SK-N-SH (cell line): ENCODE measurements around the gene MYBBP1A.

Source experiments
- CTCF ChIP-seq: fragments of 200-600 bp; sonication (generic); IDR thresholded peaks from 2 replicates; pipeline ENCODE4 v1.6.1; 2017; ENCODE audit warnings: antibody characterized with exemption, mild to moderate bottlenecking, moderate library complexity
- EP300 ChIP-seq, 2 experiments: IDR thresholded peaks; 2 replicates each; pipeline versions ENCODE4 v1.4.0 to v1.6.1; 2012; ENCODE audit warnings: borderline replicate concordance in 1 of 2, low read depth in 1 of 2, low read length in 1 of 2
- EZH2phosphoT487 ChIP-seq: fragments of 200-600 bp; sonication (generic); IDR thresholded peaks from 2 replicates; pipeline ENCODE4 v1.6.1; 2017; ENCODE audit warnings: low read depth, mixed run types, mild to moderate bottlenecking, antibody characterized with exemption, moderate library complexity, borderline replicate concordance
- FOXM1 ChIP-seq: IDR thresholded peaks from 2 replicates; pipeline ENCODE4 v1.4.0; 2012; ENCODE audit warnings: low read depth, mild to moderate bottlenecking
- GABPA ChIP-seq: IDR thresholded peaks from 2 replicates; pipeline ENCODE4 v1.4.0; 2012; ENCODE audit warnings: low read depth, mild to moderate bottlenecking
- MAX ChIP-seq: IDR thresholded peaks from 2 replicates; pipeline ENCODE4 v1.4.0; 2012; ENCODE audit warnings: low read depth
- MEF2A ChIP-seq: IDR thresholded peaks from 2 replicates; pipeline ENCODE4 v1.4.0; 2012; ENCODE audit warnings: low read depth, borderline replicate concordance
- POLR2AphosphoS5 ChIP-seq: IDR thresholded peaks from 2 replicates; pipeline ENCODE4 v1.6.1; 2012; ENCODE audit warnings: low read depth, low read length
- RAD21 ChIP-seq: IDR thresholded peaks from 2 replicates; pipeline ENCODE4 v1.6.1; 2012; ENCODE audit warnings: mild to moderate bottlenecking, low read length
- RXRA ChIP-seq: IDR thresholded peaks from 2 replicates; pipeline ENCODE4 v1.4.0; 2012; ENCODE audit warnings: low read depth, mild to moderate bottlenecking, borderline replicate concordance
- YY1 ChIP-seq: IDR thresholded peaks from 2 replicates; pipeline ENCODE4 v1.4.0; 2012; ENCODE audit warnings: low read depth, mild to moderate bottlenecking
- TF ChIP-seq, protein P1 (sequence below): IDR thresholded peaks from 2 replicates; pipeline ENCODE4 v1.6.1; 2012; ENCODE audit warnings: mild to moderate bottlenecking, low read depth, low read length, moderate library complexity
- TF ChIP-seq, protein P2 (sequence below): fragments of 150-350 bp; IDR thresholded peaks from 2 replicates; pipeline ENCODE4 v1.6.1; 2016; ENCODE audit warnings: mild to moderate bottlenecking, low read depth, low read length
- TF ChIP-seq, protein P3 (sequence below): fragments of 150-350 bp; IDR thresholded peaks from 2 replicates; pipeline ENCODE4 v1.6.1; 2017; ENCODE audit warnings: antibody characterized with exemption, low read length, low read depth, borderline replicate concordance

DNA sequence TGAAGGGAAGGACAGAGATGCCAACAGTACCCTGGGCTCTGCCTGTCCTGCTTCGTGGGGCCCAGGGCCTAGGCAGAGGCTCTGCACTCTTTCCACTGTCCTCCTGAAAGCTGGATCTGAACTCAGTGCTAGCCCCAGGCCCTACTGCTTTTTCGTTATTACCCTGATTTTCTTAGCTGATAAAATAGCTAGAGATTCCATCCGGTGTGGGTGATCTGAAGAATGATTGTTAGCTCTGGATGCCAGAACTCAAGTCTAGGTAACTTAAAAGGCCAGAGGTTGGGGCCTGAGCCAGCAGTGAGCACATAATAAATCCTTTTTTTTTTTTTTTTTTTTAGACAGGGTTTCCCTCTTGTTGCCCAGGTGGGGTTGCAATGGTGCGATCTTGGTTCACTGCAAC is 1.8 kb upstream of the MYBBP1A start:
- TF ChIP-seq RAD21: no peak
- no peak for TF ChIP-seq RXRA
- TF ChIP-seq CTCF: no peak
- no peak for TF ChIP-seq MAX
- TF ChIP-seq FOXM1: no peak
- no peak for TF ChIP-seq EZH2phosphoT487
- no peak for TF ChIP-seq POLR2AphosphoS5
- no peak for TF ChIP-seq MEF2A
- TF ChIP-seq, protein P1, sequence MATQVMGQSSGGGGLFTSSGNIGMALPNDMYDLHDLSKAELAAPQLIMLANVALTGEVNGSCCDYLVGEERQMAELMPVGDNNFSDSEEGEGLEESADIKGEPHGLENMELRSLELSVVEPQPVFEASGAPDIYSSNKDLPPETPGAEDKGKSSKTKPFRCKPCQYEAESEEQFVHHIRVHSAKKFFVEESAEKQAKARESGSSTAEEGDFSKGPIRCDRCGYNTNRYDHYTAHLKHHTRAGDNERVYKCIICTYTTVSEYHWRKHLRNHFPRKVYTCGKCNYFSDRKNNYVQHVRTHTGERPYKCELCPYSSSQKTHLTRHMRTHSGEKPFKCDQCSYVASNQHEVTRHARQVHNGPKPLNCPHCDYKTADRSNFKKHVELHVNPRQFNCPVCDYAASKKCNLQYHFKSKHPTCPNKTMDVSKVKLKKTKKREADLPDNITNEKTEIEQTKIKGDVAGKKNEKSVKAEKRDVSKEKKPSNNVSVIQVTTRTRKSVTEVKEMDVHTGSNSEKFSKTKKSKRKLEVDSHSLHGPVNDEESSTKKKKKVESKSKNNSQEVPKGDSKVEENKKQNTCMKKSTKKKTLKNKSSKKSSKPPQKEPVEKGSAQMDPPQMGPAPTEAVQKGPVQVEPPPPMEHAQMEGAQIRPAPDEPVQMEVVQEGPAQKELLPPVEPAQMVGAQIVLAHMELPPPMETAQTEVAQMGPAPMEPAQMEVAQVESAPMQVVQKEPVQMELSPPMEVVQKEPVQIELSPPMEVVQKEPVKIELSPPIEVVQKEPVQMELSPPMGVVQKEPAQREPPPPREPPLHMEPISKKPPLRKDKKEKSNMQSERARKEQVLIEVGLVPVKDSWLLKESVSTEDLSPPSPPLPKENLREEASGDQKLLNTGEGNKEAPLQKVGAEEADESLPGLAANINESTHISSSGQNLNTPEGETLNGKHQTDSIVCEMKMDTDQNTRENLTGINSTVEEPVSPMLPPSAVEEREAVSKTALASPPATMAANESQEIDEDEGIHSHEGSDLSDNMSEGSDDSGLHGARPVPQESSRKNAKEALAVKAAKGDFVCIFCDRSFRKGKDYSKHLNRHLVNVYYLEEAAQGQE: no peak
- no peak for TF ChIP-seq EP300 (IDR thresholded peaks at IDR 0.05; ENCODE audit: borderline replicate concordance in 1 of 2, low read depth in 1 of 2, low read length in 1 of 2)
- TF ChIP-seq, protein P2, sequence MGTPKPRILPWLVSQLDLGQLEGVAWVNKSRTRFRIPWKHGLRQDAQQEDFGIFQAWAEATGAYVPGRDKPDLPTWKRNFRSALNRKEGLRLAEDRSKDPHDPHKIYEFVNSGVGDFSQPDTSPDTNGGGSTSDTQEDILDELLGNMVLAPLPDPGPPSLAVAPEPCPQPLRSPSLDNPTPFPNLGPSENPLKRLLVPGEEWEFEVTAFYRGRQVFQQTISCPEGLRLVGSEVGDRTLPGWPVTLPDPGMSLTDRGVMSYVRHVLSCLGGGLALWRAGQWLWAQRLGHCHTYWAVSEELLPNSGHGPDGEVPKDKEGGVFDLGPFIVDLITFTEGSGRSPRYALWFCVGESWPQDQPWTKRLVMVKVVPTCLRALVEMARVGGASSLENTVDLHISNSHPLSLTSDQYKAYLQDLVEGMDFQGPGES: no peak
- TF ChIP-seq, protein P3, sequence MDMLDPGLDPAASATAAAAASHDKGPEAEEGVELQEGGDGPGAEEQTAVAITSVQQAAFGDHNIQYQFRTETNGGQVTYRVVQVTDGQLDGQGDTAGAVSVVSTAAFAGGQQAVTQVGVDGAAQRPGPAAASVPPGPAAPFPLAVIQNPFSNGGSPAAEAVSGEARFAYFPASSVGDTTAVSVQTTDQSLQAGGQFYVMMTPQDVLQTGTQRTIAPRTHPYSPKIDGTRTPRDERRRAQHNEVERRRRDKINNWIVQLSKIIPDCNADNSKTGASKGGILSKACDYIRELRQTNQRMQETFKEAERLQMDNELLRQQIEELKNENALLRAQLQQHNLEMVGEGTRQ: no peak
- no peak for TF ChIP-seq GABPA
- no peak for TF ChIP-seq YY1
